SU-DHL-6 (cell line): ENCODE measurements around the gene KCNK3.

Source experiments
- EZH2phosphoT487 ChIP-seq: fragments of 200-600 bp; sonication (generic), shearing (Covaris generic); conservative IDR thresholded peaks from 2 replicates; pipeline ENCODE4 v1.6.1; 2018; ENCODE audit warnings: mild to moderate bottlenecking, antibody characterized with exemption, low read length, moderate library complexity, mixed read lengths
- TF ChIP-seq, protein P1 (sequence below): fragments of 200-600 bp; sonication (generic); IDR thresholded peaks from one replicate; pipeline ENCODE4 v1.5.1; 2017; ENCODE audit warnings: antibody characterized with exemption, mild to moderate bottlenecking, low read length, moderate library complexity; ENCODE audit not compliant: insufficient read depth, poor library complexity, severe bottlenecking

DNA sequence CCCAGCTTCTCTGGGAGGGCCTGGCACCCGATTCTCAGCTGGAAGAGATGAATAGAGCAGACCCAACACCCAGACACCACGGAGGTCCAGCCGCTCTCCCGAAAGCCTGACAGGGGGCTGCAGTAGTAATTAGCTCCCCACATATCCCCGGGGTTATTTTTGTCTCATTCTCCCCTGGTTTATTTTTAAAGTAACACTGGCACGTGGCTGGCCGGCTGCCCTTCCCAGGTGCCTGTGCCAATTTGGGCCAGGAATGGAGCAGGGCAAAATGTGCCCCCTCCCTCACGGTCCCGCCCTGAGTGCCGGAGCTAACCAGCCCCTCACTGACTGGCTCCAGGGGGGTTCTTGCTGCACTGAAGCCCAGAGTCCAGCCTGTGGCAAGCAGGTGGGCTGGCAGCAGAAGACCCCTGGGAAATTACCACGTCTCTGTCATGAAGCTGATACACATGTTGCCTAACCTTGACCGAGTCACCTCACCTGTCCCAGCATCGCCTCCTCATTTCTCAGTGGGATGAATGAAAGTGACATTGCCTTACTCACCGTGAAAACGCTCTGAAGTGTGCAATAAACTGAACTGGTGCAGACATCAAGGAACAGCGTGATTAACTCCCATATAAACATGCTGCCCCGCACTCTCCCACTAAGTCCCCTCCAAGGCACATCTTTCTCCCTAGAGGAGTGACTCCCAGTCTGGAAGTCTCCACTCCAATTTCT is 18.4 kb downstream of the KCNK3 start:
- TF ChIP-seq, protein P1, sequence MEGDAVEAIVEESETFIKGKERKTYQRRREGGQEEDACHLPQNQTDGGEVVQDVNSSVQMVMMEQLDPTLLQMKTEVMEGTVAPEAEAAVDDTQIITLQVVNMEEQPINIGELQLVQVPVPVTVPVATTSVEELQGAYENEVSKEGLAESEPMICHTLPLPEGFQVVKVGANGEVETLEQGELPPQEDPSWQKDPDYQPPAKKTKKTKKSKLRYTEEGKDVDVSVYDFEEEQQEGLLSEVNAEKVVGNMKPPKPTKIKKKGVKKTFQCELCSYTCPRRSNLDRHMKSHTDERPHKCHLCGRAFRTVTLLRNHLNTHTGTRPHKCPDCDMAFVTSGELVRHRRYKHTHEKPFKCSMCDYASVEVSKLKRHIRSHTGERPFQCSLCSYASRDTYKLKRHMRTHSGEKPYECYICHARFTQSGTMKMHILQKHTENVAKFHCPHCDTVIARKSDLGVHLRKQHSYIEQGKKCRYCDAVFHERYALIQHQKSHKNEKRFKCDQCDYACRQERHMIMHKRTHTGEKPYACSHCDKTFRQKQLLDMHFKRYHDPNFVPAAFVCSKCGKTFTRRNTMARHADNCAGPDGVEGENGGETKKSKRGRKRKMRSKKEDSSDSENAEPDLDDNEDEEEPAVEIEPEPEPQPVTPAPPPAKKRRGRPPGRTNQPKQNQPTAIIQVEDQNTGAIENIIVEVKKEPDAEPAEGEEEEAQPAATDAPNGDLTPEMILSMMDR: no peak
- TF ChIP-seq EZH2phosphoT487: no peak
